Measurements from ENCODE around the gene COBL.
A peak's percentile ranks its signal among the peaks of the same experiment; 100 is the strongest.

DNA sequence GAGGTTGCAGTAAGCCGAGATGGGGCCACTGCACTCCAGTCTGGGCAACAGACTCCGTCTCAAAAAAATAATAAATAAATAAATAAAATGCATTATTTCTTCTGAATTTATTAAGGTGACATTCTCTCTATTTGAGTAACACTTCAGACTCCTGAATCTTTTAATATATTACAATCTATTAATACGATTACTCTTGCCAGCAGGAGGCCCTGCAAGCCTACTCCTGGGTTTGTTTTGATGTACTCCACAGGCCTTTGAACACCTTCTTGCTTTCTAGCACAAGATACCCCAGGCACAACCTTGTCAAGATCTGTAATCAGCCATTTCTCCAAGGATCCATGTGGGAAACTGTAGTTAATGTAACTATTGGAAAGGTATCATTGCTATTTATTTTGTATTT, 63.5 kb downstream of the COBL start:
- TF ChIP-seq, protein P1, sequence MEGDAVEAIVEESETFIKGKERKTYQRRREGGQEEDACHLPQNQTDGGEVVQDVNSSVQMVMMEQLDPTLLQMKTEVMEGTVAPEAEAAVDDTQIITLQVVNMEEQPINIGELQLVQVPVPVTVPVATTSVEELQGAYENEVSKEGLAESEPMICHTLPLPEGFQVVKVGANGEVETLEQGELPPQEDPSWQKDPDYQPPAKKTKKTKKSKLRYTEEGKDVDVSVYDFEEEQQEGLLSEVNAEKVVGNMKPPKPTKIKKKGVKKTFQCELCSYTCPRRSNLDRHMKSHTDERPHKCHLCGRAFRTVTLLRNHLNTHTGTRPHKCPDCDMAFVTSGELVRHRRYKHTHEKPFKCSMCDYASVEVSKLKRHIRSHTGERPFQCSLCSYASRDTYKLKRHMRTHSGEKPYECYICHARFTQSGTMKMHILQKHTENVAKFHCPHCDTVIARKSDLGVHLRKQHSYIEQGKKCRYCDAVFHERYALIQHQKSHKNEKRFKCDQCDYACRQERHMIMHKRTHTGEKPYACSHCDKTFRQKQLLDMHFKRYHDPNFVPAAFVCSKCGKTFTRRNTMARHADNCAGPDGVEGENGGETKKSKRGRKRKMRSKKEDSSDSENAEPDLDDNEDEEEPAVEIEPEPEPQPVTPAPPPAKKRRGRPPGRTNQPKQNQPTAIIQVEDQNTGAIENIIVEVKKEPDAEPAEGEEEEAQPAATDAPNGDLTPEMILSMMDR (optimal IDR thresholded peaks at IDR 0.05 in 1 of 3, IDR thresholded peaks at IDR 0.05 in 1 of 3, conservative IDR thresholded peaks at IDR 0.05 in 1 of 3; ENCODE audit: extremely low read depth in 1 of 3, insufficient read depth in 2 of 3, low read length in 3 of 3): peak in 2 of 3 experiments; percentile 12 to 31
- TF ChIP-seq EZH2 (IDR thresholded peaks at IDR 0.05; ENCODE audit: low read length): no peak
